Vagina (tissue), 2 donors: Measurements from ENCODE around the gene PDHA1. TPM values are rescaled to one million over a fixed set of nuclear protein-coding genes. Genes with fewer than 3 reads are reported as not detected.

Experiments used
- DNase-seq, 2 donors: peaks; one replicate each; pipeline ENCODE4 v3.0.0-alpha.2; 2017; ENCODE audit errors: extremely low spot score in 2 of 2
- H3K27ac ChIP-seq: fragments of 200-600 bp; sonication (generic); one replicate; pipeline ENCODE4 v1.5.1; 2019
- H3K27me3 ChIP-seq: fragments of 200-600 bp; sonication (generic); one replicate; pipeline ENCODE4 v1.5.1; 2019
- H3K36me3 ChIP-seq, 2 donors: fragments of 200-600 bp; sonication (generic); one replicate each; pipeline ENCODE4 v1.5.1; 2017 to 2019
- H3K4me1 ChIP-seq: fragments of 200-600 bp; sonication (generic); one replicate; pipeline ENCODE4 v1.5.1; 2019
- H3K4me3 ChIP-seq, 2 donors: fragments of 200-600 bp; sonication (generic); 1 replicate in 1 of 2; 2 replicates in 1 of 2; pipeline ENCODE4 v1.5.1; 2016 to 2019
- H3K9me3 ChIP-seq: fragments of 200-600 bp; sonication (generic); one replicate; pipeline ENCODE4 v1.5.1; 2019
- CTCF ChIP-seq, 3 experiments: fragments of 450-650 bp in 2 of 3; fragments of 200-600 bp in 1 of 3; sonication (generic) in 1 of 3; IDR thresholded peaks; one replicate each; pipeline ENCODE4 v1.5.1; 2017 to 2019; ENCODE audit warnings: antibody characterized with exemption in 3 of 3, mild to moderate bottlenecking in 2 of 3, moderate library complexity in 2 of 3
- POLR2A ChIP-seq, 2 donors: fragments of 450-650 bp; IDR thresholded peaks; one replicate each; pipeline ENCODE4 v1.6.1; 2017; ENCODE audit warnings: antibody characterized with exemption in 2 of 2, mild to moderate bottlenecking in 2 of 2, moderate library complexity in 2 of 2
- POLR2AphosphoS5 ChIP-seq, 2 donors: sonication (generic); formaldehyde crosslinking; IDR thresholded peaks; one replicate each; pipeline ENCODE4 v1.9.0; 2017; ENCODE audit warnings: antibody characterized with exemption in 2 of 2, mild to moderate bottlenecking in 2 of 2, low read depth in 1 of 2; ENCODE audit not compliant: insufficient read depth in 1 of 2
- intact Hi-C: fragments of 100-400 bp; cut with DNase I; formaldehyde crosslinking; loops from one replicate; pipeline ENCODE4 v1.15.1; 2023
- total RNA-seq: library from RNA; depleted of rRNA; stranded (reverse); fragments of >200 nt; gene quantifications from one replicate; pipeline ENCODE4 v1.2.3, GENCODE V29; 2016

Gene PDHA1
- total RNA-seq, 1 donor from 2014 or later: 41.0 TPM

GRCh38 chrX:19334945-19335626 lies 8.6 kb upstream of the PDHA1 start:
- no peaks in the 10 kb centered on the region for H3K4me1 ChIP-seq
- H3K9me3 ChIP-seq: no peaks in the 10 kb centered on the region
- no peaks in the 10 kb centered on the region for H3K27me3 ChIP-seq
- intact Hi-C loops: no loop called here
- H3K27ac ChIP-seq: no peak overlapping the region
- H3K36me3 ChIP-seq: no peaks in the 10 kb centered on the region
- TF ChIP-seq CTCF (IDR thresholded peaks at IDR 0.05): no peak
- no peak for TF ChIP-seq POLR2A (IDR thresholded peaks at IDR 0.05)
- no peak for TF ChIP-seq POLR2AphosphoS5 (IDR thresholded peaks at IDR 0.05; ENCODE audit: insufficient read depth in 1 of 2, low read depth in 1 of 2)
- H3K4me3 ChIP-seq: no peak overlapping the region
- peak in 1 of 2 donors; percentile 61 for DNase-seq

- TF ChIP-seq CTCF (IDR thresholded peaks at IDR 0.05): no peak
- no peak for TF ChIP-seq POLR2AphosphoS5 (IDR thresholded peaks at IDR 0.05; ENCODE audit: insufficient read depth in 1 of 2, low read depth in 1 of 2)
- no peak for TF ChIP-seq POLR2A (IDR thresholded peaks at IDR 0.05)
- DNase-seq: no peak
- no peaks in the 10 kb centered on the region for H3K27me3 ChIP-seq
- no peaks in the 10 kb centered on the region for H3K9me3 ChIP-seq
- H3K27ac ChIP-seq: no peak overlapping the region
- H3K36me3 ChIP-seq: no peaks in the 10 kb centered on the region
- intact Hi-C loops: no loop called here
- peaks cover 14% of the 10 kb centered on the region for H3K4me1 ChIP-seq
- no peak overlapping the region for H3K4me3 ChIP-seq
Observed at GRCh38 chrX:19342331-19342906, 1.3 kb upstream of the PDHA1 start.

- Histone ChIP-seq H3K4me3 (peak overlapping the region; percentile 62 to 64), H3K9me3 (no peaks in the 10 kb centered on the region), H3K4me1 (peaks cover 14% of the 10 kb centered on the region), H3K36me3 (no peaks in the 10 kb centered on the region), H3K27ac (peak overlapping the region; percentile 45), H3K27me3 (no peaks in the 10 kb centered on the region)
- DNase-seq: no peak
- no peak for TF ChIP-seq POLR2AphosphoS5 (IDR thresholded peaks at IDR 0.05; ENCODE audit: insufficient read depth in 1 of 2, low read depth in 1 of 2)
- intact Hi-C loops: no loop called here
Observed at GRCh38 chrX:19343085-19343534, 617 bp upstream of the PDHA1 start.

- no peak for DNase-seq
- H3K27me3 ChIP-seq: no peaks in the 10 kb centered on the region
- peak overlapping the region; percentile 62 to 64 for H3K4me3 ChIP-seq
- peaks cover 14% of the 10 kb centered on the region for H3K4me1 ChIP-seq
- H3K36me3 ChIP-seq: no peaks in the 10 kb centered on the region
- H3K9me3 ChIP-seq: no peaks in the 10 kb centered on the region
- intact Hi-C loops: no loop called here
- no peak overlapping the region for H3K27ac ChIP-seq
- TF ChIP-seq POLR2AphosphoS5 (IDR thresholded peaks at IDR 0.05; ENCODE audit: insufficient read depth in 1 of 2, low read depth in 1 of 2): no peak
- no peak for TF ChIP-seq CTCF (IDR thresholded peaks at IDR 0.05)
- TF ChIP-seq POLR2A (IDR thresholded peaks at IDR 0.05): no peak
Observed at GRCh38 chrX:19344661-19345060, 934 bp downstream of the PDHA1 start.

GRCh38 chrX:19347916-19348315 lies 4.2 kb downstream of the PDHA1 start:
- Histone ChIP-seq H3K27ac (no peak overlapping the region), H3K36me3 (peaks cover 0 to 1% of the 10 kb centered on the region in 2 donors), H3K4me1 (peaks cover 10% of the 10 kb centered on the region), H3K4me3 (no peak overlapping the region), H3K27me3 (no peaks in the 10 kb centered on the region), H3K9me3 (no peaks in the 10 kb centered on the region)
- intact Hi-C loops: no loop called here
- TF ChIP-seq CTCF (IDR thresholded peaks at IDR 0.05): no peak
- no peak for TF ChIP-seq POLR2A (IDR thresholded peaks at IDR 0.05)
- no peak for TF ChIP-seq POLR2AphosphoS5 (IDR thresholded peaks at IDR 0.05; ENCODE audit: insufficient read depth in 1 of 2, low read depth in 1 of 2)
- DNase-seq: no peak
